GM12865 (cell line): ENCODE measurements around the gene FARP1.

Experiments
- DNase-seq: peaks from one replicate; pipeline ENCODE4 v3.0.0; 2010; ENCODE audit warnings: low read depth
- H3K4me3 ChIP-seq: 2 replicates; pipeline ENCODE4 v1.5.1; 2011; ENCODE audit warnings: mild to moderate bottlenecking, low read depth, low read length, control low read depth
- TF ChIP-seq, protein P1 (sequence below): IDR thresholded peaks from 2 replicates; pipeline ENCODE4 v1.5.1; 2011; ENCODE audit warnings: low read length, control low read depth, low read depth, inconsistent platforms; ENCODE audit not compliant: insufficient read depth; ENCODE audit errors: missing control alignments

The FARP1 gene

DNA sequence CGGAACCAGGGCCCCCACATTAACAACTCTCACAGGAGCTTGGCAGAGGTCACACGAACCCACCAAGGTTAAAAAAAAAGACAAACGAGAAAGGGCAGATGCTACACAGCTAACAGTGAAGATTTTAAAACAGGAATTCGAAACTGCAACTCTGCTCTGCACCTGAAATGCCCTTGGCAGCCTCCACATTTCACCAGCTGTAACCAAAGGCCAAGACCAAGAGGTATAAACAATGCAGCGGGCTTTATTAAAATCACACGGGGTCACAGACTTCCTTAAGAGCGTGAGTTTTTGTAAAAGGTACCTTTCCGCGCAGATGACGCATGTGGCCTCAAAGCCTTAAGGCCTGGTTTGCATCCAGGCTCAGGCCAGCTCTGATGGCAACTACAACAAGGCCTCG is 345.8 kb downstream of the FARP1 start:
- TF ChIP-seq, protein P1, sequence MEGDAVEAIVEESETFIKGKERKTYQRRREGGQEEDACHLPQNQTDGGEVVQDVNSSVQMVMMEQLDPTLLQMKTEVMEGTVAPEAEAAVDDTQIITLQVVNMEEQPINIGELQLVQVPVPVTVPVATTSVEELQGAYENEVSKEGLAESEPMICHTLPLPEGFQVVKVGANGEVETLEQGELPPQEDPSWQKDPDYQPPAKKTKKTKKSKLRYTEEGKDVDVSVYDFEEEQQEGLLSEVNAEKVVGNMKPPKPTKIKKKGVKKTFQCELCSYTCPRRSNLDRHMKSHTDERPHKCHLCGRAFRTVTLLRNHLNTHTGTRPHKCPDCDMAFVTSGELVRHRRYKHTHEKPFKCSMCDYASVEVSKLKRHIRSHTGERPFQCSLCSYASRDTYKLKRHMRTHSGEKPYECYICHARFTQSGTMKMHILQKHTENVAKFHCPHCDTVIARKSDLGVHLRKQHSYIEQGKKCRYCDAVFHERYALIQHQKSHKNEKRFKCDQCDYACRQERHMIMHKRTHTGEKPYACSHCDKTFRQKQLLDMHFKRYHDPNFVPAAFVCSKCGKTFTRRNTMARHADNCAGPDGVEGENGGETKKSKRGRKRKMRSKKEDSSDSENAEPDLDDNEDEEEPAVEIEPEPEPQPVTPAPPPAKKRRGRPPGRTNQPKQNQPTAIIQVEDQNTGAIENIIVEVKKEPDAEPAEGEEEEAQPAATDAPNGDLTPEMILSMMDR = no peak
- peak; percentile 53 for DNase-seq
- H3K4me3 ChIP-seq = no peak overlapping the region

DNA sequence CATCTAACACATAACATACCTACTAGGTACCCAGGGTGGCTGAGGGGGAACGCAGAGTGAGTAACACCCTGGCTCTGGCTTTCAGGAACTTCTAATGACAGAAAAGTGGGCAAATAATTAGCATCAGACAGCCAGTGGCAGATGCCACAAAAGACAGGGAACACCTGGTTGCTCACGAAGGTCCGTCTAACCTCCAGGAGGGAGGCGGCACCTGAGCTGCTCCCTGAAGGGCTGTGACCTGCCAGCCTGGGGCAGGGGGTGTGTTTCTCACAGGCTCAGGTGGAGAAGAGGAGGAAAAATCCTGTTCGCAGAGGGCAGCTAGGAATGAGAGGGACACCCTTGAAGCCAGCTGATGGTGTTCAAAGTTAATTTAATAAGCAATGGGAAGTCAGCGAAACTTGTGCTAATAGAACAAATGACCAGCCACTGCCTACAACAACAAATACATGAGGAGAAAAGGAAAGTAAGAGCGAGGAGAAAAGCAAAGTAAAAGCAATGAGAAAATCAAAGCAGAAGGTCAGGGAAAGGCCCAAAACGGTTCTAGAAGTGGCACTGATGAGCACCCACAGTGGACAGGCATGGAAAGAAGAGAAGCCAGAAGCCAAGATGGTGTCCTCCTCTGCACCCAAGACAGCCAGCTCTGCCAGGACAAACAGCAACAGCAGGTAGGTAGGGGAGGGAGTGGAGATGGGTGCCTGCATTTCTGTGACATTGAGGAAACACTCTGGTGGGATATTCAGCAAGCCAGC is 346.7 kb downstream of the FARP1 start:
- H3K4me3 ChIP-seq = no peak overlapping the region
- TF ChIP-seq, protein P1 = no peak
- DNase-seq = no peak

DNA sequence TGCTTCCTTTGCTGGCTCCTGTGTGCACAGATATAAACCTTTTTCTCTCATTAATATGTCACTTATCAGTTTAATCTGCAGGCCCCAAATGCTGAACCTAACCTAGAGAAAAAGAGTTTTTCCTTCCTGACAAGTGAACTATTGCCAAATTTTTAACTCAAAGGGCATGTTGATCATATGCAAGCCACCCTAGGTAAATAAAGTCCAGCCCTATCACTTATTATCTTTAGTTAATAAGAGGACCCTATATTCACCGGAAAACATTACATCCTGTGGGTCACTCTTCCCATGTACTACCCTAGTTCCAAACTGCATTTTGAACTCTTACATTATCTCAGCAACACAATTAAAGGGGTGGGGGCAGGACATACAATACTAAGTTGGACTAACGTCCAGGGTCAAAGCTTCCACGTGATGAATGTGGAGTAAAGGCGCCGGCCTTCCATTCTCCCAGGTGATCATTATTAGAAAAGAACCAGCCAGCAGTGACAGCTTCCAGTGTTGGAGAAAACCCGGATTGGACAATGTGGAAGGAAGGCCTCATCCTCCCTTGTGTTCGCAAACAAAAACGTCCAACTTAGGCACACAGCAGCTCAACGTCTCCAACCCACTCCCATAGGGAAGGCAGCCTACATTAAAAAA is 347.4 kb downstream of the FARP1 start:
- H3K4me3 ChIP-seq = no peak overlapping the region
- DNase-seq = no peak
- TF ChIP-seq, protein P1 = no peak

DNA sequence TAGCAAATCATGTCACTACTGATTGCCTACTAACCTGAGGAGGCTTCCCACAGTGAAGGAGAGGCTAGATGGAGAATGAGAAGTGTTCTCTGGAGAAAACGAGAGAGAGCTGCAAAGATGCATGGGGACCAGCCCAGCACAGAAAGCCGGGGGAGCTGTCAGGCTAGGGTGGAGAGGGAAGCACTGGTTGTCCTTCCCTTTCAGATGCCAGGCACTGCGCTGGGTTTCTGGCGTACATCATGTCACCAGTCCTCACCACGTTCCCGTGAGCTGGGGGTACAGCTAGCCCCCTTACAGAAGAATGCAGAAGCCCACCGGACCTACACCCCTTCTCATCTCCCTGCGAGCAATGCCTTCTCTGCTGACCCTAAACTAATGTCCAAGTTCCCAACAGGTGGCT is 348.0 kb downstream of the FARP1 start:
- H3K4me3 ChIP-seq = no peak overlapping the region
- DNase-seq = no peak
- TF ChIP-seq, protein P1 = no peak

DNA sequence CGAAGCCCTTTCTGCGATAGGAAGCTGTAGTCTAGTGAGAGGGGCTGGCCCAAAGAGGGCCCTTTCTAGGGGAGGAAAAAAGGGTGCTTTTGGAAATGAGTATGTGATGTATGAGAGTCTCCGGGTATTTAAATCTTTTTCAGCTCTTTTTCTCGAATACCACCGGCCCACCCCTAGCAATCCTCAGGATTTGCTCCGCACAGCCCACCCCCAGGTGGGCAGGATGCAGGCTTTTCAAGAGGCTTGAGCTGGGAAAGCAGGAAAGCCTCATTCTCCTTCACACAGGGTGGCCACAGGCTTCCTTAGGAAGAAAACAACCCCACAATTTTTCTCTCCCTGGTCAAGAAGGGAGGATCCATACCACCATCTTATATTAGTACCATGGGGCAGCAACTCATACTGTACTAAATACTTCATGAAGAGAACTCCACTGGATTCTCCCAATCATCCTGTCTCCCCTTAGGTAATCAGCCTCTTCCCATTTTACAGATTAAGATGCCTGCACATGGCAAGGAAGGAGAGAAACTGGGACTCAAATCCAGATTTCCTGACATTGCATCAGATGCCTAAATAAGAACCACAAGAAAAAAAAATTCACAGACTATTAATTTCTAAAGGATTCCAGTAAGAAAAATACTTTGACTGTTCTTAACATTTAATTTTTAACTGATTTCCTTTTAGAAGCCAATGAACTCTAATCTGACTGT is 349.6 kb downstream of the FARP1 start:
- DNase-seq = no peak
- no peak overlapping the region for H3K4me3 ChIP-seq
- TF ChIP-seq, protein P1 = no peak

DNA sequence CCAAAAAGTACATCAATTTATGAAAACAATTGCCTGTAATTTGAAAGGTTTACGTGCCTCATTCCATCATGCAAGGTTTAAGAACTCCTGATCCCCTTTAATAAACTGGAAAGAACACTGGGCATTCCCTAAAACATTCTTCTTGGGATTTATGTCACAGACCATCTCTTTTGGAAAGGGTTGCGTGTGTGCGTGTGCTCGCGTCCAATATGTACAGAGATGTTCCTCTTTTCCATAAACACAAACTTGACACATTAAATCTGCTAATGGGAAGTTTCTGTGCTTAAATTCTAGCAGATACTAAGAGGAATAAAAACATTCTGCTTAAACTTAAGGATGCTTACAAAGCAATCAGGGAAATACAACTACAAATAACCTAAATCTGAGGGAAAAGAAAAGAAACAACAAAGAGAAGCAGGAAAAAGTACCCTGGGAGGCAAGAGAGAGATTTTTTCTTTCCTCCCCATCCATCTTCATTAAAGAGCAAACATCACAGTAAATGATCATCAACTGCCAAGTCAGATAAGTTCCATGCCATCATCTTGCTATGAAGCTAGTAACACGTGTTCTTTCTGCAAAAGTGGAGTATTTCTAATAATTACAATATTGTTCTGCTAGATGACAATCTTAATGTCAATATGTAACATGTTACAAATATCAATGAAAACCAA is 350.3 kb downstream of the FARP1 start:
- TF ChIP-seq, protein P1 = no peak
- H3K4me3 ChIP-seq = no peak overlapping the region
- no peak for DNase-seq
